SH-SY5Y (cell line): ENCODE data around the gene SFXN5.

Experiments used
- GATA2 ChIP-seq: IDR thresholded peaks from 2 replicates; pipeline ENCODE4 v1.6.1; 2011; ENCODE audit warnings: mild to moderate bottlenecking, low read depth, low read length
- GATA3 ChIP-seq: IDR thresholded peaks from 2 replicates; pipeline ENCODE4 v1.6.1; 2011; ENCODE audit warnings: low read depth, mild to moderate bottlenecking, low read length, moderate library complexity

DNA sequence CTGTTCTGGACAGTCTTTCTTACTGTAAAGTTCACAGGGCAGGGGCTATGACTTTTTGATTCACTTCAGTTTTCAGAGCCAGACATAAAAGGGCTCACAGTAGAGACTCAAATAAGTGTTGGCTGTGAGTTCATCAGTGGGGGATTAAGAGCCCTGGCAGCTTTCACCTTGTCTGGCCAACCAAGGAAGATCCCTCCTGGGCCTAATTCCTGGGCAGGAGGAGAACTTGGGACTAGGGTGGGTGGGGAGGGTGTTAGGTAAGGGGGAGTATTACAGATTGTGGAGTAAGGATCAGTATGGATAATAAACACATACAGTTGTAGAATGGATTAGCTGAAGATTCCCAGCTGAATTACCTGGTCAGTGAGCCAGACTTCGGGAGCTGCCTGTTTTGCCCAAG is 904 bp upstream of the SFXN5 start:
- TF ChIP-seq GATA2 (no peak), GATA3 (no peak)
